NK-92 treated with Interleukin-12 subunit alpha and Interleukin-12 subunit beta, amount 100 ng/mL, for 24 hours (cell line): ENCODE data around the gene HLA-C.
"Not testable (repeated sequence)": the region's sequence is repeated elsewhere in the genome, so short reads cannot be mapped to it uniquely, and the experiment has no call there.

Source experiments
- DNase-seq: peaks from one replicate; lab custom pipeline; 2025; lab: John Stamatoyannopoulos, UW

The HLA-C gene

DNA sequence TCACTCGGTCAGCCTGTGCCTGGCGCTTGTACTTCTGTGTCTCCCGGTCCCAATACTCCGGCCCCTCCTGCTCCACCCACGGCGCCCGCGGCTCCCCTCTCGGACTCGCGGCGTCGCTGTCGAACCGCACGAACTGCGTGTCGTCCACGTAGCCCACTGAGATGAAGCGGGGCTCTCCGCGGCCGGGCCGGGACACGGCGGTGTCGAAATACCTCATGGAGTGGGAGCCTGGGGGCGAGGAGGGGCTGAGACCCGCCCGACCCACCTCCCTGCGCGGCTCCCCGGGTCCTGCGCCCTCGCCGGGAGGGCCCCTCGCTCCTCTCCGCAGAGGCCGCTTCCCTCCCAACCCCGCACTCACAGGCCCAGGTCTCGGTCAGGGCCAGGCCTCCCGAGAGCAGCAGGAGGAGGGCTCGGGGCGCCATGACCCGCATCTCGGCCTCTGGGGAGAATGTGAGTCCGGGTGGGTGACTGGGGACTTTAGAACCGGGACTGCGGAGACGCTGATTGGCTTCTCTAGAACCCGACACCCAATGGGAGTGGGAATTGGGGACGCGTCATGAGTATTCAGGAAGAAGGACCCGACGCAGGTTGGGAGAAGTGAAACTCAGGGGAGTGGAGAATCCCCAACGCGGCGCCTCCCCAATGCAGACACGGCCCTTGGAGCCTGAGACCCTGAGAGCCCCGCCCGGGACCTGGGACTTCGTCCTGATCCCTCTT, at the start of gene HLA-C:
TSS of gene HLA-C (minus strand) at position 452 of the 717 bp plus-strand sequence. CDS start at position 431, 21 bp downstream.
- DNase-seq = peak; percentile 89

DNA sequence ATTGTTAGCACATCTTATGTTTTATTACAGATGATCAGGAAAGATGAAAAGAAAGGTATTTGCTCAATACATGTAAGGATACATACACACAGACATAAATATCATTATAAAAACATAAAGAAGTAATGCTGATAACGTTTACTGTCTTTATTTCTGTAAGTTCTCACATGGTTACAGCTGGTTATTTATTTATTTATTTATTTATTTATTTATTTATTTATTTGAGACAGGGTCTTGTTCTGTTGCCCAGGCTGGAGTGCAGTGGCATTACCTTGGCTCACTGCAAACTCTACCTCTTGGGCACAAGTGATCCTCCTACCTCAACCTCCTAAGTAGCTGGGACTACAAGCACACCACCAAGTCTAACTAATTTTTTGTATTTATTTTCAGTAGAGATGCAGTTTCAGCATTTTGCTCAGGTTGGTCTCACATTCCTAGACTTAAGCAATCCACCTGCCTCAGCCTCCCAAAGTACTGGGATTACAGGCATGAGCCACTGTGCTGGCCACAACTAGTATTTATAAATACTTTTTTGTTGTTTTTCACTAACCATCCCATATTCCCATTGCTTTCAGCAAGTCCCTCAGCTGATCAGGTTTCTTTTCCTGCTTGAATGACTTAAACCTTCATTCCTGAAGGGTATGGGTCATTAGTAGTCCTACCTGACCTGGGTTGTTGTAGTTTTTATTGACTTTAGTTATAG, 49.3 kb upstream of the HLA-C start:
- DNase-seq = no peak

DNA sequence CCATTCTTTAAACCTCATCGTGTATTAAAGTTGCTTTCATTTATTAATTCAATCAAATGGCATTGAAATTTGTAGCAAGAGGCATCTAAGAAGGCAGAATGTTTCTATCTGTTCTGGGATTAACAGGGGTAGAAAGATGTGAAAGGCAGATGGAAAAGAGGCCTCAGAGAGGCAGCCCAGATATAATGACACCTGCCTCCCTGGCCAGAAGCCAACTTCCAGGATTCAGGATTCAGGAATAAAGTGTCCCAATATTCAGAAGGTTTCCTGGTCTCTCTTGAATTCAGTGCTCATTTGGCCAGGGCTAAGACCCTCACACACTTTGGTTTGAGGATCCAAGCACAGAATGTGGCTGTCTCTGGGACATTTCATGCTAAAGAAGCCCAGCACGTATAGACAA, 45.1 kb upstream of the HLA-C start:
- no peak for DNase-seq

DNA sequence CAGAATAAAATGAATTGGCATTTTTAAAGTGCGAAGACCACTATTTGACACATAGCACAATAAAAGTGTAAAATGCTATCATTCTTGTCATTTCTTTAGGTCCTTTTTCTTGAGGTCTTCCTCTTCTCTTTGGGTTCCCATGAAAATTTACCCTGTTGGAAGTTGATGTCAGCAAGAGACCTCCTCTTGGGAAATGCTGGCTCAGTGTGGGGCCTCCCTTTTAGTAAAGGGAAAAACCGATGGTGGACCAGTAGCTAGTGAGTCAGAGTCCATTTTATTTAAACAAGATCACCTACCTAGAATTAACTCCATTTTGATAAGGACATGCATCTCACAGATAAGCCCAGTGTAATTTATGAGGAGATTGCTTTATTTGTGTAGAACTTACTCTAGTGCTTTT, 37.7 kb upstream of the HLA-C start:
- DNase-seq = no peak

DNA sequence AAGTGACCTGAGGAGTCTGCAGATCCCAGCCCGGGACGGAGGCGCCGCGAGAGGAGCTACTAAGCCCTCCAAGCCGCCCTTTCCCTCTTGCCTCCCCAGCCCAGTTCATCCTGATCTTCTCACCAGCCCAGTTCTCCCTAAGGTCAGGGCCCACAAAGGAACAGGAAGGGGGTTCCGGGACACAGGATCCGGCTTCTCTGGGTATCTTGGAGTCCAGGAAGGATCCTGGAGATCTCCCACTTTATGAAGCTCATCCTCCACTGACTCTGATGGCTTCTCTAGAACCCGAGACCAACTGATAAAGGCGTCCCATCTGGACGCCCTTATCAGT, 36.9 kb upstream of the HLA-C start:
- no peak for DNase-seq

DNA sequence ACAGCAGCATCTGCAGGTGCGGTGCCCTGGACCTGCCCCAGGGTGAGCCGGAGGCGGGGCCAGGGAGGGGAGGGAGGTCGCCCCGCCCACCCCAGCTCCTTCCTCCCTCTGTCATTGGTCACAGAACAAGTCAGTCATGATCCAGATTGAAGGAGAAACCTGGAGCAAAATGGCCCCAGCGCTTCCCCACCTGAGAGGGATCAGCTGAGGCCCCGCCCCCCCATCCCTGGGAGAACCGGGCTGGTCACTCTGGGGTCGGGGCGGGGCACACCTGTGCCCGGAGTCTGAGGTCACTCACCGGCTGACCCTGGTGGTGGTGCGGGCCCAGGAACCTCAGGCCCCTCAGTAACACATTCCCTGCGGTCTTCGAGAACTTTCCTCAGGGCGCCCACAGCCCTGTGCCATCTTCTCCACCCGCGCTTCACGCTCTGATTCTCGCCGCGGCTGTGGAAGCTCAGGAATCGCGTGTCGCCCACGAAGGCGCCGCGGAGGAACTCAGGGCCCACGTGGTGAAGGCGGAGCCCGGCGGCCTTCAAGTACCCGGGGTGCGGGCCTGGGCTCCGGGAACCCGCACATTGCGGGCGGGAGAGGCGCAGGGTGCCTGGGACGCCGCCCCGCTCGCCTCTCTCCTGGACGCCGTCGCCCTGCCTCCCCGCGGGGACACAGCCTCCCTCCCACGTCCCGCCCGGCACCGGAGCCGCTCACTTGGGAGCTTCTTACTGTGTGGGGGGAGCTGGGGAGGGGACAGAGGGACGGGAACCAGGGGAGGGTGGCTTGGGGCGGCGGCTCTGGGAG, 36.4 kb upstream of the HLA-C start:
- DNase-seq = no peak

- no peak for DNase-seq
Observed at GRCh38 chr6:31307669-31308049, 35.8 kb upstream of the HLA-C start.

- DNase-seq = no peak
Observed at GRCh38 chr6:31305703-31306219, 33.9 kb upstream of the HLA-C start.

DNA sequence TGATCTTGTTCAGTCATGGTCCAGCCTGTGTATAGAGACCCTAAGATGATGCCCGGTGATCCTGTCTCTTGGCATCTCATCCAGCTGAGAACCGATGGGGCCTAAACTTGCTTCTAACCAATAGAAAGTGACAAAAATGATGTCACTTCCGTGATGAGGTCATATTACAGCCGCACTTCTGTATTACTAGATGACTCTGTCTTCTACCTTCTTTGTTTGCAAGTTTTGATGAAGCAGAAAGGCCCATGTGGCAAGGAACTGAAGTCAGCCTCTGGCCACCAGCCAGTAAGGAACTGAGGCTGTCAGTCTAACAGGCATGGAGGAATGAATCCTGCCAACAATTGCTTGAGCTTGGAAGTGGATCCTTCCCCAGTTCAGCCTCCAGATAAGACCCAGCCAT, 32.8 kb upstream of the HLA-C start:
- no peak for DNase-seq

DNA sequence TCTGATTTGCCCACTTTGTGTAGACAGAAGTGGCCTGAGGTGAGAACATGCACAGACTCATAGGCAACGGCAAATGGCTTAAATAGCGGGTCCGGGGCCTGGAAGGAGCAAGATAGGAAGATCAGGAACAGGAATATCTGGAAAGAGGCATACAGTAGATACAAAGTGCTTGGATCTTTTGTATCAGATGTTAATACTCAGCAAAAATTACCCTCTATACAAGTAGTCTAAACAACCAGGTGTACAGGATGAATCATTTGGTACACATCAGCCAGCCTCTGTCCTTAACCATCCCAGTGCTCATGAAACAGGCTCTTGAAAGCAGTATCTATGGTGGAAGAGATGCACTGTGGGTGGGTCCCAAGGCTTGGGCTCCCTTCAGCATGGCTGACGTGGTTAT, 28.9 kb upstream of the HLA-C start:
- DNase-seq = no peak

DNA sequence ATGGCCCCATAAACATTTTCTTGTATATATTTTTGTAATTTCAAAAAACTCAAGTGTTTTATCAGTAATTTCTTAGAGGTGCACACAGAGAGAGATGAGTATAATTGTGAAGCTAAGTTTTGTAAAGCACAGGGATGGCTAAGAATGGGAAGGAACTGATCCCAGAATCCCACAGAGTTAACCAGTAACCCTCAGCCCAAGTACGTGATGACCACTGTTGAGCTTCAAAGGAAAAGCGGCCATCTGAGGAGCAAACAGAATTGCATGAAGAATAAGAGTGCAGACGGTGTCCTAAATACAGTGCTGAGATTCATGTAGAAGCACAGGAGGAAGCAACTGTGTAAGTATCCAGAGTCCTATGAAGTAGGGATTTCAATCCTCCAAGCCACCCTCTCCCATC, 28.1 kb upstream of the HLA-C start:
- DNase-seq = no peak

GRCh38 chr6:31299511-31299910, 27.6 kb upstream of the HLA-C start:
- no peak for DNase-seq

DNA sequence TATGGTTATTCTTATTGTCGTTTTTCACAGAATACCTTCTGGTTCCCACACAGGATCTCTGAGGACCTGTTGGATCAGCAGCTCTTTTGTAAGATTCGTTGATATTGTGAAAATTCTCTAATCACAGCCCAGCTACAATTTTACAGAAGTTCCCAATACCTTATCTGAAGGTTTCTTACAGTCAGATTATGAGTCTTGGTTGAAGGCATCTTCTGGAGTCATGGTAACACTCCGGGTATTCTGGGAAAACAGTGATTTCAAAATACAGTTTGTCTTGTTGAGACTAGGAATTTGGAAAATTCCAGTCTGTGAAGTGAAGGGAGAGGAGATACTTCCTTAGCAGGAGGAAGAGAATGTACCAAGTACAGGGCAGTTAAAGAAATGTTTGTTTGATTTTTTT, 22.2 kb upstream of the HLA-C start:
- DNase-seq = no peak

DNA sequence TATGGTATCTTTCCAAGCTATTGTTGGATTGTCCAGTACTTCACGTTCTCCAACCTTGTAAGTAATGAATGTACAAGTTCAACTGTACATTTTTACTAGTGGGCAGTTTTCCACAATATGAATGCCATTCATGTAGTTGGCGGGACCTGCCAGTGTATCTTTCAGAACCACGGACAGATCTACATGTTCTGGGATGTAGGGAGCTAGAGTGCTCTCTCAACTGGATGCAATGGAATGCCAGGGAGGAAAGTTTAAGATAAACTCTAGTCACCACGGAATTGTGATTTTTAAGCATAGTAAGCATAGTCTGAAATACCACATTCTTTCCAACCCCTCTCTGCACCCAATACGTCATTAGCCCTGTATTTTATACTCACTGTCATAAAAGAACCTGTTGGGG, 21.5 kb upstream of the HLA-C start:
- DNase-seq = no peak

- DNase-seq = no peak
Observed at GRCh38 chr6:31289788-31290187, 17.9 kb upstream of the HLA-C start.

- DNase-seq = no peak
Observed at GRCh38 chr6:31287619-31288018, 15.7 kb upstream of the HLA-C start.

DNA sequence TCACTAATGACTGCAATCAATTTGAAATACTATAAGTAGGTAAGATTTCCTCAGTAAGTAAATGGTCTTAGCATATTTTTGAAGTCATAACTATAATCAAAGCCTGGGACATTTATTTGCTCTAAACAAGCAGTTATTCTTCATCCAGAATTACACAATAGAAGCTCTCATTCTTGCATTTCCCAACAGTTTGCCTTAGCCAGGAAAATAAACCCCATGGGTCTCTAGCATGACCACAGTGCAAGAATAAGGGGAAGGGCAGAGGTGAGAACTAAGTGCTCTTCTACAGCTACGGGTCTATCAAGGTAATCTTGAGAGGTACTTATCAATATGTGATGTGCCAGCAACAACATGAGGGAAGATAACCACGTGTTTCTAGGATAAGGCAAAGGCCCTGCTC, 14.1 kb upstream of the HLA-C start:
- no peak for DNase-seq

GRCh38 chr6:31285486-31285885, 13.6 kb upstream of the HLA-C start:
- no peak for DNase-seq

DNA sequence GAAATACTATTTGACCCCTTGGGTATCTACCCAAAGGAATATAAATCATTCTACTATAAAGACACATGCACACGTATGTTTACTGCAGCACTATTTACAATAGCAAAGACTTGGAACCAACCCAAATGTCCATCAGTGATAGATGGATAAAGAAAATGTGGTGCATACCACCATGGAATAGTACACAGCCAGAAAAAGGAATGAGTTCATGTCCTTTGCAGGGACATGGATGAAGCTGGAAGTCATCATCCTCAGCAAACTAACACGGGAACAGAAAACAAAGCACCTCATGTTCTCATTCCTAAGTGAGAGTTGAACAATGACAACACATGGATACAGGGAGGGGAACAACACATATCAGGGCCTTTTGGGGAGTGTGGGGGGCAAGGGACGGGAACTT, 7.8 kb upstream of the HLA-C start:
- not testable (repeated sequence) for DNase-seq

GRCh38 chr6:31272836-31273626, 1.1 kb upstream of the HLA-C start:
- no peak for DNase-seq

DNA sequence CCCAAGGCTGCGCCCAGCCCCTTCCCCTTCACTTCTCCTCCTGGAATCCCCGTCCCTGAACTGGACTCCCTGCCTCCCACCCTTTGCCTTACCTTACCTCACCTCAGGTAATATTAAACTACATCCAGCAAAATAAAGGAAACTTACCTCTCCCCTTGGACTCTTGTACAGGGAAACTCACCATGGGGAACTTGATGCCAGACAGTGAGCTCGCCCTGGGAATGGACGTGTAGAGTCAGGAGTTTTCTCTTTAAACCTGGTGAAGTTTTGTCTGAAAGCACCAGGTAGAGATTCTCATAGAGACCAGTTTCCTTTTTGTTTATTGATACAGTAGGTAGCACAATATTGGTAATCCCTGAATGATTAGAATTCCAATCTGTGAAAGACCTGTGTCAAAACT, 544 bp upstream of the HLA-C start:
- DNase-seq = no peak
